Right lobe of liver (tissue), 4 donors: ENCODE data around the gene MBD3L1.

Experiments
- CTCF ChIP-seq, 4 donors: fragments of 200-600 bp in 3 of 4; fragments of 450-650 bp in 1 of 4; IDR thresholded peaks; one replicate each; pipeline versions ENCODE4 v1.5.1 to v1.8.0; 2016 to 2022; ENCODE audit warnings: antibody characterized with exemption in 4 of 4, mild to moderate bottlenecking in 2 of 4
- POLR2A ChIP-seq: fragments of 450-650 bp; IDR thresholded peaks from one replicate; pipeline ENCODE4 v1.6.1; 2017; ENCODE audit warnings: antibody characterized with exemption, mild to moderate bottlenecking
- donor health status: DM: no; HTN: no; CAD: no.
- donor health status: DM: no; HTN: no; CAD: no.
- donor health status: DM: no; HTN: yes; CAD: no.

- no peak for TF ChIP-seq CTCF (IDR thresholded peaks at IDR 0.05)
- TF ChIP-seq POLR2A: no peak
These were observed 18.3 kb downstream of the MBD3L1 start for GRCh38 chr19:8850488-8850887.
